HEK293 (cell line): ENCODE data around the gene INPP4B.

Experiments used
- CTCF ChIA-PET: fragments of 350-600 bp; formaldehyde crosslinking; extraction: SDS; loops from one replicate; lab custom pipeline; 2021; ENCODE audit warnings: antibody characterized with exemption; lab: Yijun Ruan, JAX
- POLR2A ChIA-PET: fragments of 300-600 bp; formaldehyde crosslinking; extraction: SDS; loops from one replicate; lab custom pipeline; 2020; ENCODE audit warnings: antibody characterized with exemption, inconsistent platforms; lab: Yijun Ruan, JAX
- H3K27ac ChIP-seq: fragments of 200-500 bp; sonication (Bioruptor generic); 2 replicates; pipeline ENCODE4 v1.5.1; 2014; ENCODE audit warnings: low read depth, low read length, control low read depth, inconsistent platforms; ENCODE audit errors: extremely low read depth
- H3K36me3 ChIP-seq, 2 experiments: fragments of 200-500 bp in 1 of 2; sonication (Bioruptor generic) in 1 of 2; 1 replicate in 1 of 2; 2 replicates in 1 of 2; pipeline ENCODE4 v1.5.1; 2014 to 2017; ENCODE audit warnings: inconsistent platforms in 2 of 2, low read length in 2 of 2; ENCODE audit not compliant: control insufficient read depth in 2 of 2, insufficient read depth in 1 of 2
- H3K4me1 ChIP-seq: fragments of 200-500 bp; sonication (Bioruptor generic); 2 replicates; pipeline ENCODE4 v1.5.1; 2014; ENCODE audit warnings: mild to moderate bottlenecking, low read length, inconsistent platforms; ENCODE audit not compliant: control insufficient read depth, insufficient read depth
- H3K4me3 ChIP-seq: 2 replicates; pipeline ENCODE4 v1.5.1; 2011; ENCODE audit warnings: low read depth, mild to moderate bottlenecking, control low read depth, low read length, moderate library complexity
- H3K9me3 ChIP-seq: fragments of 200-500 bp; sonication (Bioruptor generic); 2 replicates; pipeline ENCODE4 v1.5.1; 2014; ENCODE audit warnings: low read depth, low read length, inconsistent platforms; ENCODE audit not compliant: control insufficient read depth, insufficient read depth
- IKZF3 ChIP-seq: fragments of 450-650 bp; IDR thresholded peaks from 2 replicates; pipeline ENCODE4 v1.5.0; 2018; ENCODE audit warnings: missing biosample characterization, mild to moderate bottlenecking, missing genetic modification characterization, moderate library complexity
- KLF10 ChIP-seq: fragments of 450-650 bp; IDR thresholded peaks from 2 replicates; pipeline ENCODE4 v1.5.1; 2018; ENCODE audit warnings: missing biosample characterization, mild to moderate bottlenecking, missing genetic modification characterization
- PATZ1 ChIP-seq: fragments of 450-650 bp; formaldehyde crosslinking; IDR thresholded peaks from 2 replicates; pipeline ENCODE4 v1.5.1; 2016; ENCODE audit warnings: missing biosample characterization, missing genetic modification characterization
- RBAK ChIP-seq: fragments of 450-650 bp; formaldehyde crosslinking; IDR thresholded peaks from 2 replicates; pipeline ENCODE4 v1.5.1; 2016; ENCODE audit warnings: missing biosample characterization, missing genetic modification characterization
- SALL2 ChIP-seq: fragments of 450-650 bp; formaldehyde crosslinking; IDR thresholded peaks from 2 replicates; pipeline ENCODE4 v1.5.0; 2017; ENCODE audit warnings: missing biosample characterization, mild to moderate bottlenecking, missing genetic modification characterization, borderline replicate concordance
- ZBTB7A ChIP-seq: fragments of 450-650 bp; formaldehyde crosslinking; IDR thresholded peaks from 2 replicates; pipeline ENCODE4 v1.5.1; 2016; ENCODE audit warnings: low read depth, missing biosample characterization, missing genetic modification characterization
- ZEB2 ChIP-seq: fragments of 450-650 bp; formaldehyde crosslinking; IDR thresholded peaks from 2 replicates; pipeline ENCODE4 v1.5.1; 2016; ENCODE audit warnings: missing biosample characterization, missing genetic modification characterization
- ZFP3 ChIP-seq: fragments of 450-650 bp; formaldehyde crosslinking; IDR thresholded peaks from 2 replicates; pipeline ENCODE4 v1.5.1; 2016; ENCODE audit warnings: low read depth, missing biosample characterization, missing genetic modification characterization
- ZNF146 ChIP-seq: fragments of 450-650 bp; formaldehyde crosslinking; IDR thresholded peaks from 2 replicates; pipeline ENCODE4 v1.5.1; 2016; ENCODE audit warnings: missing biosample characterization, missing genetic modification characterization
- ZNF16 ChIP-seq: fragments of 450-650 bp; formaldehyde crosslinking; IDR thresholded peaks from 2 replicates; pipeline ENCODE4 v1.5.1; 2016; ENCODE audit warnings: low read depth, missing biosample characterization, missing genetic modification characterization
- ZNF211 ChIP-seq: fragments of 450-650 bp; formaldehyde crosslinking; IDR thresholded peaks from 2 replicates; pipeline ENCODE4 v1.5.1; 2016; ENCODE audit warnings: low read depth, missing biosample characterization, missing genetic modification characterization
- ZNF221 ChIP-seq: fragments of 450-650 bp; formaldehyde crosslinking; IDR thresholded peaks from 2 replicates; pipeline ENCODE4 v1.5.1; 2017; ENCODE audit warnings: missing biosample characterization, missing genetic modification characterization, borderline replicate concordance
- ZNF391 ChIP-seq: fragments of 450-650 bp; formaldehyde crosslinking; IDR thresholded peaks from 2 replicates; pipeline ENCODE4 v1.5.1; 2016; ENCODE audit warnings: low read depth, missing biosample characterization, missing genetic modification characterization, borderline replicate concordance
- ZNF518A ChIP-seq: fragments of 450-650 bp; formaldehyde crosslinking; conservative IDR thresholded peaks from 2 replicates; pipeline ENCODE4 v1.5.1; 2016; ENCODE audit warnings: low read depth, missing biosample characterization, missing genetic modification characterization
- ZNF664 ChIP-seq: fragments of 450-650 bp; formaldehyde crosslinking; IDR thresholded peaks from 2 replicates; pipeline ENCODE4 v1.5.1; 2016; ENCODE audit warnings: missing biosample characterization, missing genetic modification characterization
- TF ChIP-seq, protein P1 (sequence below): fragments of 450-650 bp; formaldehyde crosslinking; IDR thresholded peaks from 2 replicates; pipeline ENCODE4 v1.5.1; 2016; ENCODE audit warnings: missing biosample characterization, missing genetic modification characterization
- TF ChIP-seq, protein P2 (sequence below): fragments of 450-650 bp; formaldehyde crosslinking; IDR thresholded peaks from 2 replicates; pipeline ENCODE4 v1.5.1; 2016; ENCODE audit warnings: missing biosample characterization, missing genetic modification characterization
- TF ChIP-seq, protein P3 (sequence below): fragments of 450-650 bp; formaldehyde crosslinking; IDR thresholded peaks from 2 replicates; pipeline ENCODE4 v1.5.1; 2016; ENCODE audit warnings: missing biosample characterization, missing genetic modification characterization

Gene INPP4B

DNA sequence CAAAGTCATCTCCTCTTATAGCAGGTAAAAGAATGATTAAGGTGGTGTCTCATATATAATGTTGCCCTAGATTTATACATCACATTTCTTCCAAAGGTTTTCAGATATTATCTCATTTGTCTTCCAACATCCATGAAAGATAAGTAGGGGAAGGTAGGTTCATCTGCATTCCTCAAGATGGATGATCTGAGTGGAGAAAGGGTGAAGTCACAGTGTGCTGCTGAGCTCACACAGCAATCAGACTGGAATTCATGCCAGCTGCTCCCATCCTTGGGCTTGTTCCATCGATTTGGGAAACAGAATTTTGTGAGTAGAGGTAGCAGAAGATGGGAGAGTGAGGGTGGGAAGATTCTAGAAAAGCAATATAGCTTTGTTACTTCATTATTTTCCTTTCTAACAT lies 482.4 kb downstream of the INPP4B start:
- no peaks in the 10 kb centered on the region for H3K36me3 ChIP-seq
- ChIA-PET CTCF (interaction anchor here (1.3 to 1.6 kb wide), 2 partner anchors 11 to 81 kb away, joined by 4 read pairs; no protein-coding TSS in a partner anchor), POLR2A (no interaction called here)
- H3K27ac ChIP-seq = no peak overlapping the region
- peaks cover 2% of the 10 kb centered on the region; the same call in 1 of the 2 replicates for H3K4me1 ChIP-seq
- H3K4me3 ChIP-seq = no peak overlapping the region
- no peak for TF ChIP-seq ZNF391 (tag by site-specific recombination)
- H3K9me3 ChIP-seq = no peaks in the 10 kb centered on the region

DNA sequence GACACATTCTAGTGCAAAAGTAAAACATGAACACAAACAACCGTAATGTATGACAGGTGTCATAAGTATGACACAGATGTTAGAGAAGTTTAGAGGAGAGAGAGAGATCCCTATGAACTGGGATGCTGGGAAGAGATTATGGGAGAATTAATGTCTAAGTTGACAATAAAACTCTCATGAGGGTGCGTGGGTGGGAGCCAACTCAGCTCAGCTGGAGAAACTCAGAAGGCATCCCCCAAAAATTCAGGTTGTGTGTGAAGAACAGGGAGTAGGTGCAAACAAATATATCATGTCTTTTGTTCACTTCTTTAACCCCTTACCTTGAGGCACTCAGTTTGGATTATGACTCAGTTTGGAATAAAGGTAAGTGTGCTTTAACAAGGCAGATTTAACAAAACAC lies 484.1 kb downstream of the INPP4B start:
- CTCF ChIA-PET = no interaction called here
- H3K4me3 ChIP-seq = no peak overlapping the region
- H3K36me3 ChIP-seq = no peaks in the 10 kb centered on the region
- no peaks in the 10 kb centered on the region for H3K9me3 ChIP-seq
- peaks cover 2% of the 10 kb centered on the region; the same call in 1 of the 2 replicates for H3K4me1 ChIP-seq
- no peak for TF ChIP-seq ZEB2
- TF ChIP-seq ZNF16 (tag by site-specific recombination) = no peak
- TF ChIP-seq ZNF664 (tag by site-specific recombination) = no peak
- TF ChIP-seq ZNF146 (tag by site-specific recombination) = no peak
- TF ChIP-seq, protein P1, sequence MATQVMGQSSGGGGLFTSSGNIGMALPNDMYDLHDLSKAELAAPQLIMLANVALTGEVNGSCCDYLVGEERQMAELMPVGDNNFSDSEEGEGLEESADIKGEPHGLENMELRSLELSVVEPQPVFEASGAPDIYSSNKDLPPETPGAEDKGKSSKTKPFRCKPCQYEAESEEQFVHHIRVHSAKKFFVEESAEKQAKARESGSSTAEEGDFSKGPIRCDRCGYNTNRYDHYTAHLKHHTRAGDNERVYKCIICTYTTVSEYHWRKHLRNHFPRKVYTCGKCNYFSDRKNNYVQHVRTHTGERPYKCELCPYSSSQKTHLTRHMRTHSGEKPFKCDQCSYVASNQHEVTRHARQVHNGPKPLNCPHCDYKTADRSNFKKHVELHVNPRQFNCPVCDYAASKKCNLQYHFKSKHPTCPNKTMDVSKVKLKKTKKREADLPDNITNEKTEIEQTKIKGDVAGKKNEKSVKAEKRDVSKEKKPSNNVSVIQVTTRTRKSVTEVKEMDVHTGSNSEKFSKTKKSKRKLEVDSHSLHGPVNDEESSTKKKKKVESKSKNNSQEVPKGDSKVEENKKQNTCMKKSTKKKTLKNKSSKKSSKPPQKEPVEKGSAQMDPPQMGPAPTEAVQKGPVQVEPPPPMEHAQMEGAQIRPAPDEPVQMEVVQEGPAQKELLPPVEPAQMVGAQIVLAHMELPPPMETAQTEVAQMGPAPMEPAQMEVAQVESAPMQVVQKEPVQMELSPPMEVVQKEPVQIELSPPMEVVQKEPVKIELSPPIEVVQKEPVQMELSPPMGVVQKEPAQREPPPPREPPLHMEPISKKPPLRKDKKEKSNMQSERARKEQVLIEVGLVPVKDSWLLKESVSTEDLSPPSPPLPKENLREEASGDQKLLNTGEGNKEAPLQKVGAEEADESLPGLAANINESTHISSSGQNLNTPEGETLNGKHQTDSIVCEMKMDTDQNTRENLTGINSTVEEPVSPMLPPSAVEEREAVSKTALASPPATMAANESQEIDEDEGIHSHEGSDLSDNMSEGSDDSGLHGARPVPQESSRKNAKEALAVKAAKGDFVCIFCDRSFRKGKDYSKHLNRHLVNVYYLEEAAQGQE (tag by site-specific recombination) = no peak
- no peak for TF ChIP-seq IKZF3 (tag by site-specific recombination)
- TF ChIP-seq PATZ1 = no peak
- no peak for TF ChIP-seq ZNF221 (tag by site-specific recombination)
- TF ChIP-seq KLF10 (tag by site-specific recombination) = no peak
- TF ChIP-seq ZBTB7A = no peak
- POLR2A ChIA-PET = no interaction called here
- no peak overlapping the region for H3K27ac ChIP-seq

GRCh38 chr4:142360657-142361056 lies 485.4 kb downstream of the INPP4B start:
- H3K4me1 ChIP-seq = peaks cover 2% of the 10 kb centered on the region; the same call in 1 of the 2 replicates
- no peak overlapping the region for H3K27ac ChIP-seq
- no peaks in the 10 kb centered on the region for H3K9me3 ChIP-seq
- ChIA-PET POLR2A (no interaction called here), CTCF (no interaction called here)
- no peaks in the 10 kb centered on the region for H3K36me3 ChIP-seq
- no peak overlapping the region for H3K4me3 ChIP-seq
- TF ChIP-seq ZNF211 (tag by site-specific recombination) (no peak), SALL2 (tag by site-specific recombination) (no peak), RBAK (tag by site-specific recombination) (no peak), ZNF518A (tag by site-specific recombination) (no peak), ZFP3 (tag by site-specific recombination) (no peak)
- TF ChIP-seq, protein P2, sequence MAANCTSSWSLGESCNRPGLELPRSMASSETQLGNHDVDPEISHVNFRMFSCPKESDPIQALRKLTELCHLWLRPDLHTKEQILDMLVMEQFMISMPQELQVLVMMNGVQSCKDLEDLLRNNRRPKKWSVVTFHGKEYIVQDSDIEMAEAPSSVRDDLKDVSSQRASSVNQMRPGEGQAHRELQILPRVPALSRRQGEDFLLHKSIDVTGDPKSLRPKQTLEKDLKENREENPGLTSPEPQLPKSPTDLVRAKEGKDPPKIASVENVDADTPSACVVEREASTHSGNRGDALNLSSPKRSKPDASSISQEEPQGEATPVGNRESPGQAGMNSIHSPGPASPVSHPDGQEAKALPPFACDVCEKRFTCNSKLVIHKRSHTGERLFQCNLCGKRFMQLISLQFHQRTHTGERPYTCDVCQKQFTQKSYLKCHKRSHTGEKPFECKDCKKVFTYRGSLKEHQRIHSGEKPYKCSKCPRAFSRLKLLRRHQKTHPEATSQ (tag by site-specific recombination) = no peak
- TF ChIP-seq, protein P3, sequence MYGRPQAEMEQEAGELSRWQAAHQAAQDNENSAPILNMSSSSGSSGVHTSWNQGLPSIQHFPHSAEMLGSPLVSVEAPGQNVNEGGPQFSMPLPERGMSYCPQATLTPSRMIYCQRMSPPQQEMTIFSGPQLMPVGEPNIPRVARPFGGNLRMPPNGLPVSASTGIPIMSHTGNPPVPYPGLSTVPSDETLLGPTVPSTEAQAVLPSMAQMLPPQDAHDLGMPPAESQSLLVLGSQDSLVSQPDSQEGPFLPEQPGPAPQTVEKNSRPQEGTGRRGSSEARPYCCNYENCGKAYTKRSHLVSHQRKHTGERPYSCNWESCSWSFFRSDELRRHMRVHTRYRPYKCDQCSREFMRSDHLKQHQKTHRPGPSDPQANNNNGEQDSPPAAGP (tag by site-specific recombination) = no peak
